ENCODE data around the gene OBSCN.

The OBSCN gene

DNA sequence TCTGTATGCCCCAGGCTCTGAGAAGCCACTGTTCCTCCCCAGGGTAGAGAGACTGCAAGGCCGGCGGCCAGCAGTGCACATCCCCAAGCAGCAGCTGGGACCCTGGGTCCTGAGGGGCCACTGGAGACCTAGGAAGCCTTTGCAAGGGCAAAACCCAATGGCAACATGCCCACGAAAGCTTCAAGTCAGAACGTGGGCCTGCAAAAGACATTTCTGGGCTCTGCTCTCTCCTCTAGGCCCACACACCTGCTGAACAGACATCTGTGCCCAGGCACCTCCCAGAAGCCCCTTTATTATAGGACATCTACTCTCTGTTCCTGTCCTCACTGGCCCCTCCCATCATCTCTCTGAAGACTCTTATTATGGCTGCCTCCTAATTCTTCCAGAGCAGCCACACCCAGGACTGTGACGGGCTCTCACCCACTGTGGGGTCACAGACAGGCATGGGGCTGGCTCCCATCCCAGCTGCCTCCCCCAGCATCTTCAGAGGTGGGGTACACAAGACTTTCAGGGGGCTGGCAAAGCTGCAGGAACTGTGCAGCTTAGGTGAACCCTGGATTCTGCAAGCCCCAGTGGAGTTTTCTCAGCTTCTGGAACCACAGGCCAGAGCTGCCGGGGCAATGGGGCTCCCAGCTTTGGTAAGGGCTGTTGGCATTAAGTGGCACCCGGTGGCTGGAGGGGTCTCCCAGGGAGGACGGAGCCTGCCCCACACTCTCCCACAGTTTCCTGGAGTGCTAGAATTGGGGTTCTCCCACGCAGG is 186.1 kb downstream of the OBSCN start:
- in situ Hi-C loops (cut with MboI; ENCODE audit: low sequenced_read_pairs), result no loop called here

DNA sequence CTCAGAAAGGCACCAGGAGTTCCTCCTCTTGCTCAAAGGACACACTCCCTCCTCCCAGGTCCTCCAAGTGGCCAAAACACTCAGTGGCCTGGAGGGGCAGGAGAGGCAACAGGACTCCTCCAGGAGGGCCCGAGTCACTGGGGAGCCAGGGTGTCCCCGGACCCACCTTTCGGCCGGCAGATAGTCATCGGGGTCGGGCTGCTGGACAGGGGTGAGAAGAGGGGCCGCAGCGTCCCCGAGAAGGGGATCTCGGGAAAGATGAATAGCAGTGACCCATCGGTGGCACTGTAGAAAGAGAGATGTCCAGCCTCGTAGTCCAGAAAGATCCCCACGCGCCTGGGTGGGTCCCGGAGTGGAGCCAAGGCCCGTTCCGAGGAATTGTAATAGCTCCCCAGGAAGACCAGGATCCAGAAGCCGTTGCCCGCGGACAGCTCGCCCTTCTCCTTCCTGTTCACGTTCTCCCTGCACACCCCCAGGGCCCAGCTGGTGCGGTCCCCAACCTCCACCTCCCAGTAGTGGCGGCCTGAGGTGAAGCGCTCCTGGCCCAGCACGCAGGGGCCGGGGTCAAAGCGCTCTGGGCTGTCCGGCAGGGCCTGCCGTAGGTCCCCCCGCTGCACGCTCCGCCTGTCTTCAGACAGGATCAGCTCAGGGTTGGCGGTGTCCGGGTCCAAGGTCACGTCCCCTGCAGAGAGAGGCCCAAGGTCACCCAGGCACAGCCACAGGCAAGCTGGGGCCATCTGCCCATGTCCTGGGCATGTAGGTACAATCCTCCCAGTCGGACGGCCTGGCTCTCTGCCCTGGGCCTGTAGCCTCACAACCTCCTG is 186.9 kb downstream of the OBSCN start:
- in situ Hi-C loops (cut with MboI; ENCODE audit: low sequenced_read_pairs), result no loop called here

DNA sequence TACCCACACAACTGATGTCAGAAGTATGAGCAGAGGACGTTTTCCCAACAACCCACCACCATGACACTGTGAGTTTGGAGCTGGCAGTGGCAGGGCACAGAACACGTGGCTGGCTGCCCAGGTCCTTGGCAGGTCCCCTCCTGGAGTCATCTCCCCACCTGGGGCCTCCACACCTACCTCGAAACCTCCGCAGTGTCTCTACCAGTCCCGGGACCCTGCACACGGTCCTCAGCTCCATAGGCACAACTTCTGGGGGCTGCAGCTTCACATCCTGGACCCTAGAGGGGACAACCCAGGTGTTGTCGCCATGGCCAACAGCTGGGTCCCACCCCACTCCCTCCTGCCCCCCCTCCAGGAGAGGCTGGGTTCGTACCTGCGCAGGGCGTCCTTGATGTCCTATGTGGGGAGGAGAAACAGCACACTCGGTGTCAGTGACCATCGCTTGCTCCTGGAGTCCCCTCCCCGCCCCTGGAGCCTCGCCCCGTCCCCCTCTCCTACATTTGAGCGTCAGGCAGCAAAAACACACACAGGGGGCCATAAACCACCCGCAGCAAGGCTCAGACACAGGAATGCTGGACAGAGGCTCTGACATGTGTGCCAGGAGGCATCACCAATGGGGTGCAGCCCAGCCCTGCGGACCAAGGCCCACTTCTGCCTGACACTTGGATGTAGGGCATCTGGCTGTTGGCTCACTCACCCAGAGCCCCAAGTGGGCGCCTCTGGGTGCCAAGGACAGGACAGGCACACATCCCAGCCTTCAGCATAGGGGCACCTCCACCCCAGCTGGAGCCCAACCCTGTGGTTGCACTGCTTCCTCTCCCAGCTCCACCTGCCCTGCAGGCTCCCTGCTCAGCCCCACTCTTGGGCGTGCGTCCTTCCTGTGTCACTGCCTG is 189.2 kb downstream of the OBSCN start:
- in situ Hi-C loops (cut with MboI; ENCODE audit: low sequenced_read_pairs), result no loop called here

DNA sequence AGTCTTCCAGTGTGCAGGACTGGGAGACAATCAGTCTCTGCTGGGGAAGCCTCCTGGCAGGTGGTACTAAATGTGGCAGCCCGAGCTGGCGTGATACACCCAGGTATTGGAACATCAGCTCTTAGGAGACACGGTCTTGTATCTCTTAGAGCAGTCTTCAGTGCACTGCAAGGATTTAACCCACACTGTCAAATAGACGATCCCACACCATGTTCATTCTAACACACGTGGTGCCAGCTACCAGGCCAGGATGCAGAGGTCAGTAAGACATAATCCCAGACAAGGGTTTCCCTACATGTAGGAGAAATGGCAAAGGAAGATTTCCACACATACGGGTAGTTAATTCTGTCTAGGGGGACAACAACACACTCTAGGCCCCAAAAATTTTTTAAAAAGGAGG is 190.1 kb downstream of the OBSCN start:
- in situ Hi-C loops (cut with MboI; ENCODE audit: low sequenced_read_pairs), result no loop called here

DNA sequence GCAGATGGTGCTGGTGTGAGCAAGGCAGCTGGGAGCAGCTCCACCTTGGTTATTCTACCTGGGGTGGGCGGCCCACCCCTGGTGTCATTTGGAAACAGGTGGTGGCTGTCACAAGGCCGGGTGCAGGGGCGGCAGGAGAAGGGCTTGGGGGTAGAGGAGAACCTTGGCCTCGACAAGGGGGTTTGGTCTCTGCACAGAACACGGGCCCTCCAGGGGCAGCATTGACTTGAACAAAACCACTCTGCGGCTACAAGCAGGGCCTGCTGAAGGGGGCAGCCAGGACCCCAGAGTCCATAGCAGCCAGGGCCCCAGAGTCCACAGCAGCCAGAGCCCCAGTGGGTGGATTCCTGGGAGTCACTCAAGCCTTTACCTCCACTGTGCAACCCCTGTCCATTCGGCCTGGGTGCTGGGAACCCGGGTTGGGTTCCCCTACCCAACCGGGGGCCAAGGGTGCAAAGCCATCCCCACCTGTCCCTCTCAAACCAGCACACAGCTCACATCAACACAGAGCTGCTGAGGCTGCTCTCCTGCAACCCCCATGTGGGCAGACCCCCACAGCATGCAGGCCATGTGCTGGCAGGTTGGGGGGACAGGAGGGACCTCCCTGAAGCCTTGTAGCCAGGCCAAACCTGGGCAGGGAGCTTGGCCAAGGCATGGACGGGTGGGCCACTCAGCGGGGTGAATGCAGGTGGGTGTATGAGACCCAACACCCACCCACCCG is 191.1 kb downstream of the OBSCN start:
- in situ Hi-C loops (cut with MboI; ENCODE audit: low sequenced_read_pairs), result no loop called here

DNA sequence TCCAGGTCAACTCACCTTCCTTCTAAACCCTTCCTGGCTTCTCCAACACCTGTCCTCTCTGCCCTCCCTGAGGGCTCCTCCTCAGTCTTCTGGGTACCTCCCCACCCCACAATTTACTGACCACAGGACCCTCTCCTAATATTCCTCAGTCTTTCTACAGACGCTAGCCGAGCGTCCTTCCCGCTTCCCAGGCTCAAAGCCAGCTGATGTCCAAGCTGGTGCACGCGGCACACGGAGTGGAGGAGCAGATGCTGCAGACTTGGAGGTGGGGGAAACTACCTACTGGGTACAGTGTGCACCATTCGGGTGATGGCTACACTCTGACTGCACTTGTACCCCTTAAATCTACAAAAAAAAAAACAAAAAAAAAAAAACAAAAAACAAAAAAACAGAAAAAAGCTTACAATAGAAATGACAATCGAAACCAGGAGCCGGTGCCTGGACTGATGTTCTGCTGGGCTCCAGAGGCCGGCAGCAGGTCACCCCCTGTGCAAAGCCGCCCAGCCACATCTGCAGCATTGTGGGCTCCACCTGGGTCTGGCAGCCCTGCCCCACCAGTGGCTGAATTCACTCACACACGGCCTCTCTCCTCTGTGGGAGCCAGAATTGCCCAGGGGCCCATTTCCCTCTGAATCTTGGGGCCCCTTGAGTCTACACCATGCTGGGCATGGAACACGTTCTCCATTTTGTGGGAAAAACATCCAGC is 191.8 kb downstream of the OBSCN start:
- in situ Hi-C loops (cut with MboI; ENCODE audit: low sequenced_read_pairs), result no loop called here

DNA sequence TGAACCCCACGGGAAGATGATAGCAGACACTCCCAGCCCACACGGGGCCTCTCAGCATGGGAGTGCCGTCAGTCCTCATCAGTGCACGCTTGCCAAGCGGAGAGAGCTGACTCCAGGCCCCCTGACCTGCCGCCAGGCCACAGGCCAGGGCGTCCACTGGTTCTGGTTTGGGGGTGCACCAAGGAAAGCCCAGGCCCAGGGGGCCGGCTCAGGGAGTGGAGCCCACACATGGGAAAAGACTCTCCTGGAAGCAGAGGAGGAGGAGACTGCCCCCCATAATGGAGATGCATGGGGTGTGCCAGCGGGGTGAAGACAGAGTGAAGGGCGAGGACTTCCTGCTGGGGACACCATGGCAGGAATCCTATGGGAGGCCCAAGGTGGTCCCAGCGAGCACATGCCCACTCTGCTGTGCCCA is 192.4 kb downstream of the OBSCN start:
- in situ Hi-C loops (cut with MboI; ENCODE audit: low sequenced_read_pairs), result no loop called here

DNA sequence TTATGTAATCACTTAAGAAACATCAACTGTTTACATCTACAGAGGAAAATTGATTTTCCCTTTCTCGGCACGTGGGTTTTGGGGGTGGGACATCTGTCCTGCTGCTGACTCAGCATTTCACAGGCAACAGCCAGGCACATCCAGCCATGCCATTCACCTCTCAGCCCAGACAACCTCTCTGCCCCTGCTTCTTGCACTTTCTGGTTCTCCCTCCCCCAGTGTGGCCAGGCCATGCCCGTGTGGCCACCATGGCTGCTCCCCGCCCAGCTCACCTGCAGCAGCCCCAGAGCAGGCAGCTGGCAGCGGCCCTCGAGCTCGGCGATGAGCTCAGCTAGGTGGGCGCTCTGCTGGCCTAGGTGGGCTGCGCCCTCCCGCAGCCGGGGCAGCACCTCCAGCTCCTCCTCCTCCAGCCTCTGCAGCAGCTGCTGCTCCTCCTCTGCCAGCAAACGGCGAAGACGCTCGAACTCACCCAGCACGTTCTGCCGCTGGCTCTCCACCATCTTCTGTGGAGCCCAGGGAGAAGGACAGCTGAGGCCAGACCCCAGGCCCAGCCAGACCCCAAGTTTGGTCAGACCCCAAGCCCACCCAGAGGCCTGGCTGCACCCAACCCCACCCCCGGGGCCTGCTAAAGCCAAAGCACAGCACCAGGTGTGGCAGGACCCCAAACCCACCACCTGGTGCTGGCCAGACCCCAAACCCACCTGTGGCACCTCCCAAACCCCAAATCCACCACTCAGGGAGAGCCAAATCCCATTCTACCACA is 193.0 kb downstream of the OBSCN start:
- in situ Hi-C loops (cut with MboI; ENCODE audit: low sequenced_read_pairs), result no loop called here

DNA sequence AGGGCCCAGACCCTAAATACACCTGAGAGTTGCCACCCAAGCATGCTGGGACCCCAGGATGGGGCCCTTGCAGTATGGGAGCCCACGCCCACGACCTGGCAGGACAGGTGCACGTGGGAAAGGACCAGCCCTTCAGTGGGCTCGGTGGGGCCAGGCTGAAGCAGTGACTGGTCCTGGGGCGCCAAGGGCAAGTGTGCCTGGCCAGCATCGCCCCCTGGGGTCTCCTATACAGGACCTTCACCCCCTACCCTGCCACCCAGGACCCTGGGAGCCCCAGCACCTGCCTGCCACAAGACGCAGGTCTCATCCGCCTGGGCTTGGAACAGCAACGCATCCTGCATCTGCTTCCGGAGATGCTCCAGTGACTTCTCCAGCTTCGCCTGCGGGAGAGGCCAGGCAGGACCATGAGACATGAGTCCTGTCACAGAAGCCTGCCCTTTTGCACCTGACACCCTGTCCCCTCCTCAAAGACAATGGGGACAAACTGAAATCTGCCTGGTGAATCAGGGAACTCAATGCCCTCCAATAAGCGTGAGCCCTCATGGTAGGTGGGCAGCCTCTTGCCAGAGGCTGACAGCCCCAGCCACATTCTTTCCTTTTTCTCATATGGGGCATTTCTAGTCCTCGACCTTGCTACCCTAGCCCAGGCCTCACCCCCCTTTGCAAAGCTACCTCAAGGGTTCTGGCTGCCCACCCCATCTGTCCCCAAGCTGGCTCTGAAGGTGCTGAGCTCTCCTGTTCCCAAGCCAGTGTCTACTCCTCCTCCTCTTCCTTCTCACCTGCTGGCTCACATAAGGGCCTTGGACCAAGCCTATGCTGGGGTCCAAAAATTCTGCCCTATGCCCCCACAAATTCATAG is 194.2 kb downstream of the OBSCN start:
- in situ Hi-C loops (cut with MboI; ENCODE audit: low sequenced_read_pairs), result no loop called here

DNA sequence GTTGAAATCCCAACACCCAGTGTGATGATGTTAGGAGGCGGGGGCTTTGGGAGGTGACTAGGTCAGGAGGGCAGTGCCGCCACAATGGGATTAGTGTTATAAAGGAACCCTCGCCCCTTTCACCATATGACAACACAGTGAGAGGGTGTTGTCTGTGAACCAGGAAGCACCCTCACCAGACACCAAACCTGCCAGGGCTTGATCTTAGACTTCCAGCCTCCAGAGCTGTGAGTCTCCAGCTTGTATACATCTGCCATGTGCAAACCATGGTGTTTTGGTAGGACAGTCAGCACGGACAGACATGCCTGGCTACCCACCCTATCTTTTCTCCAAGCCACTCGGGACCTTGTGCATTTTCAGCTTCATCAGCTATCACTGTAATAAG is 194.8 kb downstream of the OBSCN start:
- in situ Hi-C loops (cut with MboI; ENCODE audit: low sequenced_read_pairs), result no loop called here

DNA sequence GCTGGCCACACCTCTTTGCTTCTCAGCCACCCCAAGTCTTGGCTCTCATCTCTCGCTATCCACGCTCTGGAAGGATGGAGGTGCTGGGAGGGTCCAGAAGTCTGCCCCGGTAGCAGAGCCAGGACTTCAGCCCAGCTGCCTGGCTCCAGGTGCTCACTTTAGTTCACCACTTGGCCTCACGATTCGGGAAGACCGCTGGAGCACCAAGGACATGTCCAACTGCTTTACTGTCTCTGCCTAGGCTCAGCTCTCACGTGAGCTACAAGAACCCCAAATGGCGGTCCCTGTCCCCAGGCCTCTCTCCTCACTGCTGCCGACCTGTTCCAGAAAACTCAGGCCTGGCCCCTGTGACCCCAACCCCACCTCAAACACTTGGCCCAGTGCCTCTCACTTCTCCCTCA is 195.4 kb downstream of the OBSCN start:
- in situ Hi-C loops (cut with MboI; ENCODE audit: low sequenced_read_pairs), result no loop called here

DNA sequence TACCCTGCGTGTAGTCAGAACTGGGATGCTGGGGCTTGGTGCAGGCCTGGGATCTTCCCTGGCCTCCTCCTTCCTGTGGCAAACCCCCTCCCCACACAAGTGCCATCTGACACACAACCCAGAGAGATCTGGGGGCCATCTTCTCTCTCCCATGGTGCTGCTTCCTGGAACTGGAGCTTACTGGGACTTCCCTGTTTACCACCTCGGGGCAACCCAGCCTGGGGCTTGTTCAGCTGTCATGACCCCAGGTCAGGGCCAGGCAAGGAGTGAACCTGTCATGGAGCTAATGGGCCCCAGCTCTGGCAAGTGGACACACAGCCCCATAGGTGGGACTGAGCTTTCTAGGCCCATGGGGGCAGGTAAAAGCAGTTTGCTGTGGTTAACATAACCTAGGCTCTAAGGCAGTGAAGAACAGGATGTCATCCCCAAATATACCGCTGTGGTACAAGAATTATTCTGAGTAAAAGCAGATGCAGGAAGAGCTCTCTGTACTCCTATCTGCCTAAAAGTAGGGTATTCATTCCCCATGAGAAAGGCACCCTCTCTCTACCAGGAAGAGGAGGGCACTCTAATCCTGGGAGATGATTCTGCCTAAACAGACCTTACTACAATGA is 196.4 kb downstream of the OBSCN start:
- in situ Hi-C loops (cut with MboI; ENCODE audit: low sequenced_read_pairs), result no loop called here

DNA sequence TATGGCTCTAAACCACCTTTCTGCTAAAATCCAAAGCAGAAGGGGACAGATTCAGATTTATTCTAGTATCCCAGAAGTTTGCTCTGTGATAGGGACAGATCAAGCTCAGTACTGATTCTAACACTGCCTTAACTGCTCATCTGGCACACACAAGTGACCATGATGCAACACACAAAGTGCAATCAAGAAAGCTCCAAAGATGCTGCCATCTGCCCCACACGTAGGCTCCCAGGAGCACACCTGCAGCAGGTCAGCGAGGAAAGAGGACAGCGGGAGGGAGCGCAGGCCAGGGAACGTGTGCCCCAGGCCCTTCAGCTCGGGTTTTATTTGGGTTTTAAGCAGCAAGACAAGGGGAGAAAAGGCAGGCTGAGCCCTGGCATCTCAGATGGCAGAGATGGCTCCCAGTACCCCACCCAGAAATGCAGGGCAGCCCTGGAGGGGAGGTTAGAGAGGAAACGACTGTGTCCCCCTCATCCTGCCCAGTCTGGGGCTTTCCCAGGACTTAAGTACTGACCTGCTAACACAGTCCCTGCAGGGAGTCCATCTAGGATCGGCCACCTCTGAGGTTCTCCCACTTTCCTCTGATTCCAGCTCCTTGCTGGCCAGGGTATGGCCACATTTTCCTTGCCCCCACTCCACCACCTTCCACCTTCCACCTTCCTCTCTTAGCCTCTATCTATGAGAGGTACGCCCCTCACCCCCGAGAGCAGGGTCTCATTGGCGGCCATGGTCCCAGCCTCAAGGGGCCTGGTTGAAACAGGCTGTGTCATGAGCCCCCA is 197.5 kb downstream of the OBSCN start:
- in situ Hi-C loops (cut with MboI; ENCODE audit: low sequenced_read_pairs), result no loop called here

DNA sequence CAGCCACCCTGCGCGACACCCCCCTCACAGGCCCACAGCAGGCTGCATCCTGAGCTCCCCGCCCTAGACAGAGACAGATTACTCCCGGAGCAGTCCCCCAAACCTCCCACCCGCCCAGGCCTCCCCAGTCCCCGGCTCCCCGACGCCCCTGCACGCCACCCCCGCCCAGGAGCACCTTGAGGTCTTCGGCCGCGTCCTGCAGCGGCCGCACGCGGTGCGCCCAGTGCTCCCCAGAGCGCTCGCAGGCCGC is 198.1 kb downstream of the OBSCN start:
- in situ Hi-C loops (cut with MboI; ENCODE audit: low sequenced_read_pairs), result no loop called here

DNA sequence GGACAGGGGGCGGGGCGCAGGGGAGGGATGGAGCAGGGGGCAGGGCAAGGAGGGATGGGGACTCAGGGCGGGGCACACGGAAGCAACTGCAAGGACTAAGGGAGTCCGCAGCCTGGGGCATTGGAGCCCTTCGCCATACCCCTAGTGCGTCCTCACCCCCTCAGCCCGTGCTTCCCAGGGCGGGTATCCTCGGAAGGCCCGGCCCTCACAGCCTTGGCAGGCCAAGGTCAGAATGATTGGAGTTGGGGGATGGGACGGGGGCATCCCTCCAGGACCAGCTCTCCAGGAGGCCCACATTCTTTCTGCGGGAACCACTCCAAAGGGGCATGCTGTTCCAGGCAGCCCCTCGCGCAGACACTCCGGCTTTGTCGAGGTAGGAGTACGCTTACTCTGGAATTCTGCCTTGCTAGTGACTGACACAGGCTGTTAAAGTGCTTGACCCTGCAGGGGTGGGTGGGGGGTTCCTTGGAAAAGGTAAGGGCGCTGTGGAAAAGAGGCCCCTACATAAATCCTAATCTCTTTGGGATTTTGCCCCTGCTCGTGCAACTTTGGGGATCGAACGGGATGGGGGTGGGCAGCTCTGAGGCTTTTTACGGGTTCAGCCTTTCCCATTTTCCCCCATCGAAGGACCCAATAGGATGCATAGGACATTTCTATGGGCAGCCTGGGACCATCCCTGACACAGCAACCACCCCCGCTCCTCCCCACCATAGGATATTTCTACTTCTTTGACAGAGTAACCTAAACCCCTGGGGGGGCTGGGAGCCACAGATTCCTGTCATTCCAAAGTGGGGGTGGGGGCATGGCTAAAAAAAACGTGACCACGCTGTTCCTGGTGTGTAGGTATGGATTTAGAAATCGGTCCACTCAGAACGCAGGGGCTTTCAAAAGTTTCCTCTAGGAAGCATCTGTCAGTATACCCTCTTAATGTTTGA is 199.5 kb downstream of the OBSCN start:
- in situ Hi-C loops (cut with MboI; ENCODE audit: low sequenced_read_pairs), result no loop called here

DNA sequence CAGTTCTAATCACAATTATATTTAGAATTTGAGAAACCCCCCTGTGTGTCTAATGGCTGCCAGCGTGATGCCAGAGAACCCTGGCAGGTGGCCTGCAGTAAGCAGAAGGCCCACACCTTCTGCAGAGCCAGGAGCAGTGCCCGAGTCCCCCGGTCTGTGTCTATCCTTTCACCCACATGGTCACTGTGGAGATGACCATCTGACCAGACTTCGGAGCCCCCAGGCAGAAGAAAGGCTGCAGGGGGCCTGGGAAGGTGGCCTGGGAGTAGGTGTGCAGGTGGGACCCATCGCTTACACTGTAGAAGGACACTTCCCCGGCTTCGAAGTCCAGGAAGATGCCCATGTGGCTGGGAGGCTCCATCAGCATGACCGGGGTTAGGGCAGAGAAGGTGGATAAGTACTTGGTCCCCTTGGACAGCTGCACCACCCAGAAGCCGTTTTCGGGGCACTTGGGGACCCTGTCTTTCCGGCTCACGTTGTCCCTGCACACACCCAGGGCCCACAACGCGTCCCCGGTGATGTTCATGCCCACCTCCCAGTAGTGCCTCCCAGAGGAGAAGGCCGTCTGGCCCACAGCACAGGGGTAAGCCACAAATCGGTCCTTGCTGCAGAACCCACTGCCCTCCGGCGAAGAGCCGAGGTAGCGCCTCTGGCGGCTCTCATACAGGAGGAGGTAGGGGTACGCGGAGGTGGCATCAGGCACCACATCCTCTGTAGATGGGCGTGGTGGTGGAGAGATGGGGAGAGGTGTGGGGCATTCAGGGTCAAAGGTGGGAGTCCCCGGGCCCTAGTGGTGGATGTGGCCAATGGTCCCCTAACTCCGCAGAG is 200.4 kb downstream of the OBSCN start:
- in situ Hi-C loops (cut with MboI; ENCODE audit: low sequenced_read_pairs), result no loop called here
